ENCODE results near the gene TEKT5.

Gene TEKT5

DNA sequence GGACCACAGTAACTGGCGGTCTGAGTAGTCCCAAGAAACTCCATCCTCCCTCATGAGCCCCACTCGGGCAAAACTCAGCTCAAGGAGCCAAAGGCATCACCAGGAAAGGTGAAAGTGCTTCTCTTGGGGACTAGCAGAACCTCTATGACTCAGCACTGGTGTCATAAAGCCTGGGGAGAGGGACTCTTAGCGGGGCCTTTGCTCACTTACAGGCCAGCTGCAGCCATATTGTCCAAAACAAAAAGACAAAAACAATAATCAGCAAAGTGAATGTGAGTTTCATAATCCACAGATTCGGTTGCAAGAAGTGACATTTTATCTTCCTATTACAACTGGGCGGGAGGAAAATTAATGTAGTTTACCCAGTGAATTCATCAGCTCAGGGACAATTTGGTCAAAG, at the start of gene TEKT5:
Gene TEKT5, minus strand, starts transcription at position 101 of the 400 bp plus-strand sequence. Its CDS starts 57 bp downstream, at position 44.
- TF ChIP-seq, protein P1, sequence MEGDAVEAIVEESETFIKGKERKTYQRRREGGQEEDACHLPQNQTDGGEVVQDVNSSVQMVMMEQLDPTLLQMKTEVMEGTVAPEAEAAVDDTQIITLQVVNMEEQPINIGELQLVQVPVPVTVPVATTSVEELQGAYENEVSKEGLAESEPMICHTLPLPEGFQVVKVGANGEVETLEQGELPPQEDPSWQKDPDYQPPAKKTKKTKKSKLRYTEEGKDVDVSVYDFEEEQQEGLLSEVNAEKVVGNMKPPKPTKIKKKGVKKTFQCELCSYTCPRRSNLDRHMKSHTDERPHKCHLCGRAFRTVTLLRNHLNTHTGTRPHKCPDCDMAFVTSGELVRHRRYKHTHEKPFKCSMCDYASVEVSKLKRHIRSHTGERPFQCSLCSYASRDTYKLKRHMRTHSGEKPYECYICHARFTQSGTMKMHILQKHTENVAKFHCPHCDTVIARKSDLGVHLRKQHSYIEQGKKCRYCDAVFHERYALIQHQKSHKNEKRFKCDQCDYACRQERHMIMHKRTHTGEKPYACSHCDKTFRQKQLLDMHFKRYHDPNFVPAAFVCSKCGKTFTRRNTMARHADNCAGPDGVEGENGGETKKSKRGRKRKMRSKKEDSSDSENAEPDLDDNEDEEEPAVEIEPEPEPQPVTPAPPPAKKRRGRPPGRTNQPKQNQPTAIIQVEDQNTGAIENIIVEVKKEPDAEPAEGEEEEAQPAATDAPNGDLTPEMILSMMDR (IDR thresholded peaks at IDR 0.05): no peak

DNA sequence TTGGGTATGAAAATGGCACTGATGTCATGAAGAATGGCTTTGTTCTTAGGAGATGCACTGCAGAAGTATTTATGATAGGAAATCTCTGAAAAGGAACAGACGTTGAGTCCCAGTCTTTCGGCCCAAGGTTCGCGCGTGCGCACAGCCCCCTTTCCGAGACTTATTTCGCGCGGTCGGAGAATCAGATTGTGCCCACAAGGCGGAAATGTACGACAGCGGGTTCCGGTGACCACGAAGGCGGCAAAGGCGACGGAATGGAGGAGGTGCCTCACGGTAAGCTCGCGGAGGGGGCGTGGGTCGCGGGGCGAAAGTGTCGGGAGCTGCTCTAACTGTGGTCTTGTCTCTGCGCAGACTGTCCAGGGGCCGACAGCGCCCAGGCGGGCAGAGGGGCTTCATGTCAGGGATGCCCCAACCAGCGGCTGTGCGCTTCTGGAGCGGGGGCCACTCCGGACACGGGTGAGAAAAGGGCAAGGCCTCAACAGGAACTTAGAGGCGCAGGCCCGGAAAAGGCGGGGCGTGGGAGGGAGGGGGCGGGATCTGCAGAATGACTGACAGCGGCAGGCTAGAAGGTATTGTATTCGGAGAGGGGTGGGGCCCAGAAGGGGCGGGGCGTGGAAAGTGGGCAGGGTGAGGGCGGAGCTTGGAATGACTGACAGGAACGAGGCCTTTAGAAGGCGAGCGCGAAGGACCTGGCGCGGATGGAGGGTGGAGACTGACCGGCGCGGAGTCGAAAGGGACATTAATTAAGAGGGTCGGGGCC, 49.1 kb upstream of the TEKT5 start, which contains the start of gene NUBP1:
Gene NUBP1, plus strand, starts transcription at position 233 of the 760 bp plus-strand sequence. Its CDS starts 22 bp downstream, at position 255.
- TF ChIP-seq, protein P1 (IDR thresholded peaks at IDR 0.05): no peak

DNA sequence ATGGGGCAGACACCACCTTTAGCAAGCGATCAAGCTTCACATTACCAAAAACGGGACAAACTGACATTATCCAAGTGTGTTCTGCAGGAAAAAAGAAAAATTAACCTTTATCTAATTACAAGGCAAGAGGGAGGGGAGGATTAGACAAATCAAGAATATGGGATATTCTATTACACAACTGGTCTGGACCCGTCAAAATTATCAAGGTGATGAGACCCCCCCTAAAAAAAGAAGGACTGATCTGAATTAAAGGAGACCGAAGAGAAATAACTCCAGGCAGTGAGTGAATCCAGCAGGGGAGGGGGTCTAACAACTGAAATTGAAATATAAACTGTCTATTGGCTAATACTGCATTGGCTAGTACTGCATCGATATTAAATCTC, 48.5 kb upstream of the TEKT5 start:
- TF ChIP-seq, protein P1 (IDR thresholded peaks at IDR 0.05): no peak

DNA sequence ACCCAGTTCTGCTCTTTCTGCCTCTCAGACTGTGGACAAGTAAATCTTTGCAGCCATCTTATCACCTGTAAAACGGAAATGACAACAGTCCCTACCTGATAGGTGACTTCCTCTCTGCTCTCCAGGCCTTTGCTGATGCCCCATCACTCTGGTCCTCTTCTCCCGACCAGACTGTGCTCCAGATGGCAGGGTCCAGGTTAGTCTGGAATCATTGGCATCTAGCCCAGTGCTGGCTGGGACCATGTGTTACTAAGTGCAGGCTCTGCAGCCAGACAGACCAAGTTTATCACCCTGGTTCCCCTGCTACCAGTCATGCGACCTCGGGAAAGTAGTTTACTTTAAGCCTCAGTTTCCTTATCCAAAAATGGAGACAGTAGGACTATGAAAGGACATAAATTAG, 47.1 kb upstream of the TEKT5 start:
- TF ChIP-seq, protein P1 (IDR thresholded peaks at IDR 0.05): no peak

DNA sequence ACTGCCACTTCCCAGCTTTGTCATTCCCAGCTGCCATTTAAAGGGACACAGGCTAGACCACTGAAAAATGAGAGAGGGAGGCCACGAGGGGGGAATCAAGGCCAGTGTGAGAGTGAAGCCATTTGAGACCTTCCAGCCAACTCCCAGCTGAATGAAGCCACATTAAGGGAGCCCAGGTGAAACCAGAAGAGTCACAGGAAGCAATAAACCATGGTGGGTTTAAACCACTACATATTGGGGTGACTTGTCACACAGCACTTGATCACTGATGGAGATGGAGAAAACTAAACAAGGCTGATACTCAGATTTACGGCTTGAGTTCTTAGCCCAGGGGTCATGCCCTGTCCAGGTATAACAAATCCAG, 46.1 kb upstream of the TEKT5 start:
- TF ChIP-seq, protein P1 (IDR thresholded peaks at IDR 0.05): no peak

DNA sequence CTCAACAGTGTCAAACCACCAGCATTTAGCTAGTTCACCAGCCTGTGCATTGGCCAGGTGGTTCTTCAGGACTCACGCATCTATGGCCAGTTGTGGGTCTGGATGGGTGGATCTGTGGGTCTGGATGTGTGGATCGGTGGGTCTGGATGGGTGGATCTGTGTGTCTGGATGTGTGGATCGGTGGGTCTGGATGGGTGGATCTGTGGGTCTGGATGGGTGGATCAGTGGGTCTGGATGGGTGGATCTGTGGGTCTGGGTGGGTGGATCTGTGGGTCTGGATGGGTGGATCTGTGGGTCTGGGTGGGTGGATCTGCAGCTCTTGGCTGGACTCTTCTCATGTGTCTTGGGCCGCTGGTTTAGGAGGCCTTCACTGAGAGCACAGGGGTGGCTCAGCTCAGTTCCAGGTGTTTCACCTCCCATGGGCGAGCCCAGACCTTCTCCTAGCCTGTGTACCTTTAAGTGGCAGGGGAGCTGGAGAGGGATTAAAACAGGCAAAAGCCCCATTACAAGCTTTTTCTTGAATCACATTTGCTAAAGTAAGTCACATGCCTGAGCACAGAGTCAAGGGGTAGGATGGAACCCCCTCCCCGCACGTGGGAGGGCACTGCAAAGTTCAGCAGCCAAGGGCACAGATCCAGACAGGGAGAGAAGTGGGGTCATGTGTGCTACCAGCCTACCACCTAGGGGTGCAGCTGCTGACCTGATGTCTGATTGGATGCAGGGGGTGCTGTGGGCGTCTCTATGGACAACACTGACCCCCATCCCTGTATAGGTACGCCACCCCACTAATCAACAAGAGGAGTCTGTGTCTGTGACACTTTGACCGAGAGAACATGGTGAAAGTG, 45.5 kb upstream of the TEKT5 start:
- TF ChIP-seq, protein P1 (IDR thresholded peaks at IDR 0.05): no peak

DNA sequence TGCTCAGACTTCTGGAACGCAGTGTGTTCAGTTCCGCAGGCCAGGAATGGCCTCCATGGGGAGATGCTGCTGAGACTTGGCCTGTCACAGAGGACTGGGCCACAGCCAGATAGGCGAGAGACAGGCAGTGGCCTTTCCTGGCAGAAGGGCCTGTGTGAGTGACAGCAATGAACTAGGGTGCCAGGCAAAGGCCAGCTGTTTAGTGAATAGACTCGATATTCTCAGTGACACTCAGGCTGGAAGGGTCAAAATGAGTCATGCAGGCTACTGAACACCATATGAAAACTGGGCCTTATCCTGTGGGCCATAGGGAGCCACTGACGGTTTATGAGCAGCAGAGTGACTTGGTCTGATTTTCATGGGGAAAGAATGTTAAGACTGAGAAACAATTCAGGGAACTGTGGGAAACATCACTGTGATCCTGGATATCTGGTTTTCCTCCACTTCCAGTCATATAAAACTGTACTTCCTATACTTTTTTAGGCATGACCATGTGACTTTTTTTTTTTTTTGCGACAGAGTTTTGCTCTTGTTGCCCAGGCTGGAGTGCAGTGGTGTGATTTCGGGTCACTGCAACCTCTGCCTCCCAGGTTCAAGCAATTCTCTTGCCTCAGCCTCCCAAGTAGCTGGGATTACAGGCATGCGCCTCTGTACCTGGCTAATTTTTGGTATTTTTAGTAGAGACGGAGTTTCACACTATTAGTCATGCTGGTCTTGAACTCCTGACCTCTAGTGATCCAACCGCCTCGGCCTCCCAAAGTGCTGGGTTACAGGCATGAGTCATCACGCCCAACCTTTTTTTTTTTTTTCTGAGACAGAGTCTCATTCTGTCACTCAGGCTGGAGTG, 43.7 kb upstream of the TEKT5 start:
- TF ChIP-seq, protein P1 (IDR thresholded peaks at IDR 0.05): no peak
